Measurements from ENCODE around the gene PCGF2. TPM values are rescaled to one million over a fixed set of nuclear protein-coding genes. Genes with fewer than 3 reads are reported as not detected.

Gene PCGF2
- polyA plus RNA-seq, 1 donor from 2014 or later = 11.7 TPM

- Histone ChIP-seq H4K20me1 (ENCODE audit: insufficient read depth) (no peaks in the 10 kb centered on the region), H3K9me2 (ENCODE audit: insufficient read depth, low read length) (no peaks in the 10 kb centered on the region), H3K36me3 (ENCODE audit: insufficient read depth, low read length) (no peaks in the 10 kb centered on the region), H3K4me2 (ENCODE audit: low read length) (no peak overlapping the region), H3K27ac (ENCODE audit: low read length) (no peak overlapping the region), H3F3A (ENCODE audit: insufficient read depth, low read length, poor library complexity, severe bottlenecking) (no peaks in the 10 kb centered on the region), H3K9me3 (ENCODE audit: low read length) (no peaks in the 10 kb centered on the region), H3K79me2 (replicated peaks; ENCODE audit: insufficient read depth, low read length) (no peaks in the 10 kb centered on the region), H3K27me3 (ENCODE audit: insufficient read depth, low read depth, low read length) (no peaks in the 10 kb centered on the region), H3K4me3 (ENCODE audit: low read length) (no peak overlapping the region), H2AFZ (ENCODE audit: low read depth, low read length) (no peak overlapping the region), H3K9ac (ENCODE audit: low read length) (no peak overlapping the region)
- no peak for TF ChIP-seq CTCF (IDR thresholded peaks at IDR 0.05; ENCODE audit: poor library complexity, severe bottlenecking)
- TF ChIP-seq, protein P1, sequence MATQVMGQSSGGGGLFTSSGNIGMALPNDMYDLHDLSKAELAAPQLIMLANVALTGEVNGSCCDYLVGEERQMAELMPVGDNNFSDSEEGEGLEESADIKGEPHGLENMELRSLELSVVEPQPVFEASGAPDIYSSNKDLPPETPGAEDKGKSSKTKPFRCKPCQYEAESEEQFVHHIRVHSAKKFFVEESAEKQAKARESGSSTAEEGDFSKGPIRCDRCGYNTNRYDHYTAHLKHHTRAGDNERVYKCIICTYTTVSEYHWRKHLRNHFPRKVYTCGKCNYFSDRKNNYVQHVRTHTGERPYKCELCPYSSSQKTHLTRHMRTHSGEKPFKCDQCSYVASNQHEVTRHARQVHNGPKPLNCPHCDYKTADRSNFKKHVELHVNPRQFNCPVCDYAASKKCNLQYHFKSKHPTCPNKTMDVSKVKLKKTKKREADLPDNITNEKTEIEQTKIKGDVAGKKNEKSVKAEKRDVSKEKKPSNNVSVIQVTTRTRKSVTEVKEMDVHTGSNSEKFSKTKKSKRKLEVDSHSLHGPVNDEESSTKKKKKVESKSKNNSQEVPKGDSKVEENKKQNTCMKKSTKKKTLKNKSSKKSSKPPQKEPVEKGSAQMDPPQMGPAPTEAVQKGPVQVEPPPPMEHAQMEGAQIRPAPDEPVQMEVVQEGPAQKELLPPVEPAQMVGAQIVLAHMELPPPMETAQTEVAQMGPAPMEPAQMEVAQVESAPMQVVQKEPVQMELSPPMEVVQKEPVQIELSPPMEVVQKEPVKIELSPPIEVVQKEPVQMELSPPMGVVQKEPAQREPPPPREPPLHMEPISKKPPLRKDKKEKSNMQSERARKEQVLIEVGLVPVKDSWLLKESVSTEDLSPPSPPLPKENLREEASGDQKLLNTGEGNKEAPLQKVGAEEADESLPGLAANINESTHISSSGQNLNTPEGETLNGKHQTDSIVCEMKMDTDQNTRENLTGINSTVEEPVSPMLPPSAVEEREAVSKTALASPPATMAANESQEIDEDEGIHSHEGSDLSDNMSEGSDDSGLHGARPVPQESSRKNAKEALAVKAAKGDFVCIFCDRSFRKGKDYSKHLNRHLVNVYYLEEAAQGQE (IDR thresholded peaks at IDR 0.05; ENCODE audit: borderline replicate concordance) = no peak
- no peak for TF ChIP-seq EP300 (conservative IDR thresholded peaks at IDR 0.05; ENCODE audit: poor library complexity, severe bottlenecking)
- no peak for TF ChIP-seq EZH2 (IDR thresholded peaks at IDR 0.05; ENCODE audit: borderline replicate concordance, insufficient read depth, low read length, poor library complexity, severe bottlenecking)
- TF ChIP-seq SMC3 (conservative IDR thresholded peaks at IDR 0.05; ENCODE audit: poor library complexity) = no peak
These were observed 23.7 kb downstream of the PCGF2 start for GRCh38 chr17:38724337-38724988.

DNA sequence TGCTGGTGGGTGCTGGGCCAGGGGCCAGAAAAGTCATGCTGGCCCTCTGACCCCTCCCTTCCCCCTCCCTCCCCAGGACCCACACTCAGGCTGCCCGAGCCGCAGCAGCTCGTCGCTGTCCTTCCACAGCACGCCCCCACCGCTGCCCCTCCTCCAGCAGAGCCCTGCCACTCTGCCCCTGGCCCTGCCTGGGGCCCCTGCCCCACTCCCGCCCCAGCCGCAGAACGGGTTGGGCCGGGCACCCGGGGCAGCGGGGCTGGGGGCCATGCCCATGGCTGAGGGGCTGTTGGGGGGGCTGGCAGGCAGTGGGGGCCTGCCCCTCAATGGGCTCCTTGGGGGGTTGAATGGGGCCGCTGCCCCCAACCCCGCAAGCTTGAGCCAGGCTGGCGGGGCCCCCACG is 26.3 kb downstream of the PCGF2 start:
- TF ChIP-seq EZH2 (IDR thresholded peaks at IDR 0.05; ENCODE audit: borderline replicate concordance, insufficient read depth, low read length, poor library complexity, severe bottlenecking) (no peak), CTCF (IDR thresholded peaks at IDR 0.05; ENCODE audit: poor library complexity, severe bottlenecking) (no peak), RAD21 (conservative IDR thresholded peaks at IDR 0.05) (no peak), MXI1 (conservative IDR thresholded peaks at IDR 0.05; ENCODE audit: poor library complexity, severe bottlenecking) (no peak), POLR2AphosphoS5 (IDR thresholded peaks at IDR 0.05) (no peak), SMC3 (conservative IDR thresholded peaks at IDR 0.05; ENCODE audit: poor library complexity) (no peak), EP300 (conservative IDR thresholded peaks at IDR 0.05; ENCODE audit: poor library complexity, severe bottlenecking) (no peak), TAF1 (IDR thresholded peaks at IDR 0.05; ENCODE audit: low read depth) (no peak)
- TF ChIP-seq, protein P1 (IDR thresholded peaks at IDR 0.05; ENCODE audit: borderline replicate concordance) = no peak
- Histone ChIP-seq H3K9ac (ENCODE audit: low read length) (no peak overlapping the region), H3K27ac (ENCODE audit: low read length) (no peak overlapping the region), H2AFZ (ENCODE audit: low read depth, low read length) (no peak overlapping the region), H3K9me2 (ENCODE audit: insufficient read depth, low read length) (no peaks in the 10 kb centered on the region), H3F3A (ENCODE audit: insufficient read depth, low read length, poor library complexity, severe bottlenecking) (no peaks in the 10 kb centered on the region), H3K4me2 (ENCODE audit: low read length) (no peak overlapping the region), H3K4me3 (ENCODE audit: low read length) (no peak overlapping the region), H3K27me3 (ENCODE audit: insufficient read depth, low read depth, low read length) (no peaks in the 10 kb centered on the region), H3K36me3 (ENCODE audit: insufficient read depth, low read length) (no peaks in the 10 kb centered on the region), H4K20me1 (ENCODE audit: insufficient read depth) (no peaks in the 10 kb centered on the region), H3K9me3 (ENCODE audit: low read length) (no peaks in the 10 kb centered on the region), H3K79me2 (replicated peaks; ENCODE audit: insufficient read depth, low read length) (no peaks in the 10 kb centered on the region)

Measured in neural cell (in vitro differentiated cells).